HepG2 (cell line): ENCODE measurements around the gene RHBDF2. TPM values are rescaled to one million over a fixed set of nuclear protein-coding genes. Genes with fewer than 3 reads are reported as not detected.

Experiments
- AGO2 ChIP-seq: fragments of 200-400 bp; formaldehyde crosslinking; optimal IDR thresholded peaks from 2 replicates; pipeline ENCODE3; 2017; ENCODE audit warnings: mild to moderate bottlenecking, low read depth, low read length, moderate library complexity
- SMARCE1 ChIP-seq: fragments of 450-650 bp; IDR thresholded peaks from 2 replicates; pipeline ENCODE4 v1.6.1; 2017; ENCODE audit warnings: borderline replicate concordance
- SP1 ChIP-seq, 2 experiments: fragments of 450-650 bp in 1 of 2; sonication (generic) in 1 of 2; formaldehyde crosslinking in 1 of 2; IDR thresholded peaks; 2 replicates each; pipeline versions ENCODE4 v1.4.0 to v1.6.1; 2016 to 2020; ENCODE audit warnings: missing genetic modification reagents in 1 of 2
- ZNF101 ChIP-seq: sonication (generic); formaldehyde crosslinking; IDR thresholded peaks from 2 replicates; pipeline ENCODE4 v1.4.0; 2020; ENCODE audit warnings: mild to moderate bottlenecking, low read depth, missing genetic modification reagents, borderline replicate concordance
- ZNF337 ChIP-seq: sonication (generic); formaldehyde crosslinking; IDR thresholded peaks from 2 replicates; pipeline ENCODE4 v1.5.1; 2020; ENCODE audit warnings: missing genetic modification reagents, low read depth, mild to moderate bottlenecking, borderline replicate concordance
- polyA plus RNA-seq, 8 experiments: library from polyadenylated mRNA; depleted of rRNA in 3 of 8; stranded (reverse) in 7 of 8; unstranded in 1 of 8; fragments of >200 nt; fragmentation: Illumina TruSeq in 4 of 8; extraction: Trizol in 4 of 8; gene quantifications; 2 replicates each; pipeline versions ENCODE4 v1.2.1 to v1.2.3, GENCODE V29; 2011 to 2016; ENCODE audit warnings: low read depth in 4 of 8, missing spikeins in 1 of 8, mixed read lengths in 1 of 8; ENCODE audit not compliant: insufficient read depth in 1 of 8
- total RNA-seq, 5 experiments: library from RNA; depleted of rRNA; stranded (reverse); fragments of >200 nt; fragmentation: Illumina TruSeq; extraction: Trizol; gene quantifications; 2 replicates each; pipeline ENCODE4 v1.2.3, GENCODE V29; 2016; ENCODE audit warnings: low read depth in 1 of 5
- TF ChIP-seq, protein P1 (sequence below): sonication (generic); formaldehyde crosslinking; IDR thresholded peaks from 2 replicates; pipeline ENCODE4 v1.4.0; 2020; ENCODE audit warnings: missing genetic modification reagents
- TF ChIP-seq, protein P2 (sequence below): sonication (generic); formaldehyde crosslinking; IDR thresholded peaks from 2 replicates; pipeline ENCODE4 v1.5.1; 2020; ENCODE audit warnings: mild to moderate bottlenecking, moderate library complexity, missing genetic modification reagents

RHBDF2 gene
- total and polyA plus RNA-seq, 2 of the 13 experiments (the other 11 are each of a cell fraction or from before 2014, with no cell fraction given) = 7.8 to 24.2 TPM

- TF ChIP-seq, protein P1, sequence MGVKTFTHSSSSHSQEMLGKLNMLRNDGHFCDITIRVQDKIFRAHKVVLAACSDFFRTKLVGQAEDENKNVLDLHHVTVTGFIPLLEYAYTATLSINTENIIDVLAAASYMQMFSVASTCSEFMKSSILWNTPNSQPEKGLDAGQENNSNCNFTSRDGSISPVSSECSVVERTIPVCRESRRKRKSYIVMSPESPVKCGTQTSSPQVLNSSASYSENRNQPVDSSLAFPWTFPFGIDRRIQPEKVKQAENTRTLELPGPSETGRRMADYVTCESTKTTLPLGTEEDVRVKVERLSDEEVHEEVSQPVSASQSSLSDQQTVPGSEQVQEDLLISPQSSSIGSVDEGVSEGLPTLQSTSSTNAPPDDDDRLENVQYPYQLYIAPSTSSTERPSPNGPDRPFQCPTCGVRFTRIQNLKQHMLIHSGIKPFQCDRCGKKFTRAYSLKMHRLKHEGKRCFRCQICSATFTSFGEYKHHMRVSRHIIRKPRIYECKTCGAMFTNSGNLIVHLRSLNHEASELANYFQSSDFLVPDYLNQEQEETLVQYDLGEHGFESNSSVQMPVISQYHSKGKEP (CRISPR knock-in tag) = no peak
- TF ChIP-seq SP1 (IDR thresholded peaks at IDR 0.05) (no peak), SP1 (CRISPR knock-in tag; IDR thresholded peaks at IDR 0.05) (no peak), SMARCE1 (no peak), AGO2 (peak; percentile 61), ZNF101 (CRISPR knock-in tag) (no peak), ZNF337 (CRISPR knock-in tag) (no peak)
- TF ChIP-seq, protein P2, sequence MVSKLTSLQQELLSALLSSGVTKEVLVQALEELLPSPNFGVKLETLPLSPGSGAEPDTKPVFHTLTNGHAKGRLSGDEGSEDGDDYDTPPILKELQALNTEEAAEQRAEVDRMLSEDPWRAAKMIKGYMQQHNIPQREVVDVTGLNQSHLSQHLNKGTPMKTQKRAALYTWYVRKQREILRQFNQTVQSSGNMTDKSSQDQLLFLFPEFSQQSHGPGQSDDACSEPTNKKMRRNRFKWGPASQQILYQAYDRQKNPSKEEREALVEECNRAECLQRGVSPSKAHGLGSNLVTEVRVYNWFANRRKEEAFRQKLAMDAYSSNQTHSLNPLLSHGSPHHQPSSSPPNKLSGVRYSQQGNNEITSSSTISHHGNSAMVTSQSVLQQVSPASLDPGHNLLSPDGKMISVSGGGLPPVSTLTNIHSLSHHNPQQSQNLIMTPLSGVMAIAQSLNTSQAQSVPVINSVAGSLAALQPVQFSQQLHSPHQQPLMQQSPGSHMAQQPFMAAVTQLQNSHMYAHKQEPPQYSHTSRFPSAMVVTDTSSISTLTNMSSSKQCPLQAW (CRISPR knock-in tag) = no peak
- TF ChIP-seq, all 625 proteins: peak for 11
Observed at GRCh38 chr17:76469991-76470739, 31.1 kb downstream of the RHBDF2 start (continued).
